CD14-positive monocyte (primary cell): ENCODE measurements around the gene QSOX2. TPM values are rescaled to one million over a fixed set of nuclear protein-coding genes. Genes with fewer than 3 reads are reported as not detected.

Experiments
- DNase-seq, 3 donors: peaks; one replicate each; pipeline ENCODE4 v3.0.0-alpha.2; 2011 to 2022
- H2AFZ ChIP-seq: 2 replicates; pipeline ENCODE4 v1.6.0; 2012; ENCODE audit warnings: mild to moderate bottlenecking, low read depth, low read length, inconsistent platforms; ENCODE audit not compliant: insufficient read depth, poor library complexity, severe bottlenecking
- H3K27ac ChIP-seq, 2 donors: 1 replicate in 1 of 2; 2 replicates in 1 of 2; pipeline ENCODE4 v1.5.1; 2012 to 2013; ENCODE audit warnings: low read length in 2 of 2, control low read depth in 1 of 2, inconsistent platforms in 1 of 2, low read depth in 1 of 2, mild to moderate bottlenecking in 1 of 2
- H3K27me3 ChIP-seq, 2 donors: one replicate each; pipeline versions ENCODE4 v1.6.0 to v1.6.1; 2011 to 2013; ENCODE audit warnings: low read length in 2 of 2; ENCODE audit not compliant: control insufficient read depth in 2 of 2, insufficient read depth in 2 of 2
- H3K36me3 ChIP-seq, 2 donors: replicated peaks in 1 of 2; 1 replicate in 1 of 2; 2 replicates in 1 of 2; pipeline versions ENCODE4 v1.5.1 to v1.6.1; 2012 to 2013; ENCODE audit warnings: low read length in 2 of 2, control low read depth in 1 of 2, inconsistent platforms in 1 of 2, mild to moderate bottlenecking in 1 of 2; ENCODE audit not compliant: insufficient read depth in 2 of 2, control insufficient read depth in 1 of 2
- H3K4me1 ChIP-seq, 2 donors: 1 replicate in 1 of 2; 2 replicates in 1 of 2; pipeline versions ENCODE4 v1.5.1 to v1.6.1; 2012 to 2013; ENCODE audit warnings: low read length in 2 of 2, control low read depth in 1 of 2, inconsistent platforms in 1 of 2, mild to moderate bottlenecking in 1 of 2, moderate library complexity in 1 of 2; ENCODE audit not compliant: insufficient read depth in 2 of 2, control insufficient read depth in 1 of 2
- H3K4me2 ChIP-seq: replicated peaks from 2 replicates; pipeline ENCODE3; 2012; ENCODE audit warnings: low read length, moderate library complexity, mild to moderate bottlenecking; ENCODE audit not compliant: poor library complexity, severe bottlenecking; ENCODE audit errors: extremely low read depth
- H3K4me3 ChIP-seq, 3 experiments: fragments of 200-600 bp in 1 of 3; sonication (generic) in 1 of 3; replicated peaks in 1 of 3; 1 replicate in 2 of 3; 2 replicates in 1 of 3; pipeline ENCODE4 v1.5.1; 2011 to 2013; ENCODE audit warnings: low read length in 3 of 3, mild to moderate bottlenecking in 3 of 3, control low read depth in 2 of 3, low read depth in 2 of 3, inconsistent platforms in 1 of 3, moderate library complexity in 1 of 3
- H3K79me2 ChIP-seq: 2 replicates; pipeline ENCODE4 v1.6.0; 2012; ENCODE audit warnings: mild to moderate bottlenecking, control low read depth, inconsistent platforms, low read length, moderate library complexity; ENCODE audit not compliant: insufficient read depth
- H3K9ac ChIP-seq: 2 replicates; pipeline ENCODE4 v1.6.0; 2017; ENCODE audit warnings: low read length, mild to moderate bottlenecking; ENCODE audit not compliant: insufficient read depth, poor library complexity, severe bottlenecking
- H3K9me3 ChIP-seq, 2 donors: replicated peaks in 1 of 2; 1 replicate in 1 of 2; 2 replicates in 1 of 2; pipeline versions ENCODE4 v1.5.1 to v1.6.1; 2012 to 2013; ENCODE audit warnings: low read length in 2 of 2, control low read depth in 1 of 2; ENCODE audit not compliant: control insufficient read depth in 1 of 2, insufficient read depth in 1 of 2
- H4K20me1 ChIP-seq: 2 replicates; pipeline ENCODE4 v1.6.0; 2012; ENCODE audit warnings: mild to moderate bottlenecking, low read length, control low read depth, moderate library complexity; ENCODE audit not compliant: insufficient read depth
- H3K27ac Mint-ChIP-seq, 7 donors: one replicate each; pipeline ENCODE4 v1.8.0; 2020; ENCODE audit warnings: mild to moderate bottlenecking in 7 of 7, mixed read lengths in 7 of 7, moderate library complexity in 6 of 7, inconsistent platforms in 2 of 7
- H3K27me3 Mint-ChIP-seq, 3 donors: one replicate each; pipeline ENCODE4 v1.8.0; 2021 to 2022; ENCODE audit warnings: low read depth in 3 of 3, mild to moderate bottlenecking in 3 of 3, mixed read lengths in 3 of 3, moderate library complexity in 3 of 3, inconsistent platforms in 1 of 3
- H3K36me3 Mint-ChIP-seq, 2 donors: one replicate each; pipeline ENCODE4 v1.8.0; 2020; ENCODE audit warnings: mixed read lengths in 2 of 2, inconsistent platforms in 1 of 2, mild to moderate bottlenecking in 1 of 2
- H3K4me1 Mint-ChIP-seq: one replicate; pipeline ENCODE4 v1.8.0; 2020; ENCODE audit warnings: mild to moderate bottlenecking, mixed read lengths
- H3K4me3 Mint-ChIP-seq, 2 donors: one replicate each; pipeline ENCODE4 v1.8.0; 2020; ENCODE audit warnings: mild to moderate bottlenecking in 2 of 2, mixed read lengths in 2 of 2, moderate library complexity in 1 of 2
- H3K9me3 Mint-ChIP-seq, 7 donors: one replicate each; pipeline ENCODE4 v1.8.0; 2020 to 2022; ENCODE audit warnings: mixed read lengths in 7 of 7, mild to moderate bottlenecking in 6 of 7, moderate library complexity in 6 of 7, inconsistent platforms in 2 of 7
- CTCF ChIP-seq: fragments of 200-600 bp; IDR thresholded peaks from one replicate; pipeline ENCODE4 v1.8.0; 2022; ENCODE audit warnings: antibody characterized with exemption, mild to moderate bottlenecking
- WGBS: methylation state at CpG from one replicate; pipeline ENCODE4 v1.1.5; 2013; ENCODE audit warnings: missing lambda C conversion rate; ENCODE audit not compliant: insufficient coverage; 5-methylcytosine and 5-hydroxymethylcytosine counted together
- intact Hi-C, 2 donors: fragments of 100-400 bp; cut with micrococcal nuclease; formaldehyde crosslinking; loops; one replicate each; pipeline versions ENCODE4 v1.15.0 to v1.15.1; 2023
- polyA plus RNA-seq, 3 donors: library from polyadenylated mRNA; depleted of rRNA in 1 of 3; unstranded in 2 of 3; stranded (reverse) in 1 of 3; fragments of 300-500 nt in 2 of 3; fragments of >200 nt in 1 of 3; fragmentation: Illumina TruSeq in 2 of 3; gene quantifications; 1 replicate in 2 of 3; 2 replicates in 1 of 3; pipeline ENCODE4 v1.2.3, GENCODE V29; 2012 to 2021

The QSOX2 gene
- polyA plus RNA-seq, 3 donors = 0.03 to 8.4 (median 0.17) TPM

- Mint-ChIP-seq H3K27me3 (peaks cover 6 to 9% (median 8%) of the 10 kb centered on the region in 3 donors), H3K27ac (peak overlapping the region in 1 of 7 donors; percentile 42), H3K4me3 (peak overlapping the region in 1 of 2 donors; percentile 37), H3K9me3 (peaks cover 0 to 3% (median 0%) of the 10 kb centered on the region in 7 donors), H3K36me3 (peaks cover 0 to 2% of the 10 kb centered on the region in 2 donors), H3K4me1 (peaks cover 26% of the 10 kb centered on the region)
- Histone ChIP-seq H4K20me1 (peaks cover 4% of the 10 kb centered on the region), H3K27me3 (no peaks in the 10 kb centered on the region), H3K36me3 (no peaks in the 10 kb centered on the region), H3K27ac (no peak overlapping the region), H3K4me3 (no peak overlapping the region), H3K4me2 (no peak overlapping the region), H3K79me2 (peaks cover 24% of the 10 kb centered on the region), H3K9me3 (no peaks in the 10 kb centered on the region), H3K4me1 (peaks cover 14 to 19% of the 10 kb centered on the region in 2 donors), H3K9ac (no peak overlapping the region), H2AFZ (peak overlapping the region; percentile 10)
- 90% methylated on average over 24 of the region's 26 CpGs for WGBS
- intact Hi-C loops = loop anchor here (2.0 to 10.0 kb wide), 3 partner anchors 20 to 342 kb away; partner anchors contain the start of genes CAMSAP1 (in 1 of the 2) and DNLZ (in 1 of the 2)
- TF ChIP-seq CTCF = no peak
- DNase-seq = no peak
Measured at GRCh38 chr9:136246849-136247550, 1.4 kb upstream of the QSOX2 start.

- peak overlapping the region; percentile 93 for H3K4me2 ChIP-seq
- no peaks in the 10 kb centered on the region for H3K36me3 ChIP-seq
- no peak for TF ChIP-seq CTCF
- Mint-ChIP-seq H3K4me1 (peaks cover 44% of the 10 kb centered on the region), H3K36me3 (peaks cover 0 to 9% of the 10 kb centered on the region in 2 donors), H3K4me3 (peak overlapping the region; percentile 81 to 89), H3K27ac (peak overlapping the region in 5 of 7 donors; percentile 58 to 84 (median 78)), H3K27me3 (peaks cover 4 to 9% (median 6%) of the 10 kb centered on the region in 3 donors), H3K9me3 (peaks cover 0 to 3% (median 0%) of the 10 kb centered on the region in 7 donors)
- peak overlapping the region; percentile 64 for H3K9ac ChIP-seq
- peaks cover 24 to 29% of the 10 kb centered on the region in 2 donors for H3K4me1 ChIP-seq
- peaks cover 7% of the 10 kb centered on the region for H4K20me1 ChIP-seq
- peaks cover 33% of the 10 kb centered on the region for H3K79me2 ChIP-seq
- 4% methylated on average over 5 of the region's 6 CpGs for WGBS
- peak overlapping the region; percentile 36 to 82 (median 79) for H3K4me3 ChIP-seq
- H3K27me3 ChIP-seq = no peaks in the 10 kb centered on the region
- DNase-seq = no peak
- H2AFZ ChIP-seq = peak overlapping the region; percentile 79
- no peak overlapping the region for H3K27ac ChIP-seq
- no peaks in the 10 kb centered on the region for H3K9me3 ChIP-seq
- intact Hi-C loops = loop anchor here (5.0 to 10.0 kb wide), 2 partner anchors 117 to 340 kb away; partner anchors contain the start of genes CAMSAP1 (in 1 of the 2) and DNLZ (in 1 of the 2)
Measured at GRCh38 chr9:136244969-136245218, 718 bp downstream of the QSOX2 start.
